A549 (cell line): Measurements from ENCODE around the gene RELN.

Experiments used
- CTCF ChIP-seq: fragments of >200 bp; sonication (Bioruptor Twin); formaldehyde crosslinking; IDR thresholded peaks from 3 replicates; pipeline ENCODE4 v1.5.1; 2016
- ELK1 ChIP-seq: fragments of 150-350 bp; IDR thresholded peaks from 2 replicates; pipeline ENCODE4 v1.6.1; 2014; ENCODE audit warnings: low read depth, mild to moderate bottlenecking, low read length
- JUN ChIP-seq, 2 experiments: fragments of >200 bp; sonication (Bioruptor Twin); formaldehyde crosslinking; IDR thresholded peaks; 2 replicates in 1 of 2; 3 replicates in 1 of 2; pipeline ENCODE4 v1.6.1; 2016 to 2017
- MAZ ChIP-seq: fragments of 150-350 bp; IDR thresholded peaks from 2 replicates; pipeline ENCODE4 v1.6.1; 2014; ENCODE audit warnings: antibody characterized with exemption, low read depth, low read length, borderline replicate concordance
- POLR2A ChIP-seq: IDR thresholded peaks from 2 replicates; pipeline ENCODE4 v1.6.1; 2012; ENCODE audit warnings: mild to moderate bottlenecking, low read length
- RARB ChIP-seq: fragments of 250-450 bp; sonication (Bioruptor Pico); IDR thresholded peaks from 2 replicates; pipeline ENCODE4 v1.8.0; 2021; ENCODE audit warnings: mild to moderate bottlenecking, moderate library complexity
- RFX5 ChIP-seq: fragments of 450-650 bp; IDR thresholded peaks from 2 replicates; pipeline ENCODE4 v1.7.1; 2014; ENCODE audit warnings: antibody characterized with exemption, mild to moderate bottlenecking, moderate library complexity
- SREBF2 ChIP-seq: fragments of 450-650 bp; IDR thresholded peaks from 2 replicates; pipeline ENCODE4 v1.6.1; 2014; ENCODE audit warnings: mild to moderate bottlenecking, moderate library complexity

GRCh38 chr7:103717574-103717973, 271.9 kb downstream of the RELN start:
- TF ChIP-seq CTCF (no peak), SREBF2 (no peak), MAZ (no peak), RFX5 (no peak), POLR2A (no peak), JUN (IDR thresholded peaks at IDR 0.05) (no peak), RARB (CRISPR knock-in tag) (no peak), ELK1 (no peak)
